ENCODE measurements around the gene SAA1. TPM values are rescaled to one million over a fixed set of nuclear protein-coding genes. Genes with fewer than 3 reads are reported as not detected.

The SAA1 gene
- total RNA-seq, 2 donors from 2014 or later, result 1.6 to 6.8 TPM

DNA sequence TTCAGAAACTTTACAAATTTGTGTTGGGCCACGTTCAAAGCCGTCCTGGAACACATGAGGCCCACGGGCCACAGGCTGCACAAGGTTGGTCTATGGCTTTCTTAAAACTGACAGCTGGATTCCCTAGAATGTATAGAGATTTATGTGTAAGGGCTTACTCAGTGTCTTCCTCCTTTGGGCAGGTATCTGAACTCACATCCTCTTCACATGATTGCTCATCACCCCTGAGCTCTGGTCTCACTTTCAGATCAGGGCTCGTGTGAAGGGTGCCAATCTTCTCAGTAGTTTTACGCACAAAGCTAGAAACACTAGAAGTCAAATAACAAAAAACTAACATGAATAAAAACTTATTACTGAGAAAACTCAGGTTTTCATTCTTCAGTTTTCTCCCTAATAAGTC lies 28.8 kb downstream of the SAA1 start:
- no peak overlapping the region for H3K4me3 ChIP-seq
- peaks cover 77% of the 10 kb centered on the region for H3K36me3 ChIP-seq
- no peaks in the 10 kb centered on the region for H3K27me3 ChIP-seq
- no peaks in the 10 kb centered on the region for H3K9me3 ChIP-seq
- no peak overlapping the region for H3K27ac ChIP-seq
- TF ChIP-seq, protein P1, sequence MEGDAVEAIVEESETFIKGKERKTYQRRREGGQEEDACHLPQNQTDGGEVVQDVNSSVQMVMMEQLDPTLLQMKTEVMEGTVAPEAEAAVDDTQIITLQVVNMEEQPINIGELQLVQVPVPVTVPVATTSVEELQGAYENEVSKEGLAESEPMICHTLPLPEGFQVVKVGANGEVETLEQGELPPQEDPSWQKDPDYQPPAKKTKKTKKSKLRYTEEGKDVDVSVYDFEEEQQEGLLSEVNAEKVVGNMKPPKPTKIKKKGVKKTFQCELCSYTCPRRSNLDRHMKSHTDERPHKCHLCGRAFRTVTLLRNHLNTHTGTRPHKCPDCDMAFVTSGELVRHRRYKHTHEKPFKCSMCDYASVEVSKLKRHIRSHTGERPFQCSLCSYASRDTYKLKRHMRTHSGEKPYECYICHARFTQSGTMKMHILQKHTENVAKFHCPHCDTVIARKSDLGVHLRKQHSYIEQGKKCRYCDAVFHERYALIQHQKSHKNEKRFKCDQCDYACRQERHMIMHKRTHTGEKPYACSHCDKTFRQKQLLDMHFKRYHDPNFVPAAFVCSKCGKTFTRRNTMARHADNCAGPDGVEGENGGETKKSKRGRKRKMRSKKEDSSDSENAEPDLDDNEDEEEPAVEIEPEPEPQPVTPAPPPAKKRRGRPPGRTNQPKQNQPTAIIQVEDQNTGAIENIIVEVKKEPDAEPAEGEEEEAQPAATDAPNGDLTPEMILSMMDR (IDR thresholded peaks at IDR 0.05), result no peak
- DNase-seq (ENCODE audit: low spot score), result no peak
- no peaks in the 10 kb centered on the region for H3K4me1 ChIP-seq

DNA sequence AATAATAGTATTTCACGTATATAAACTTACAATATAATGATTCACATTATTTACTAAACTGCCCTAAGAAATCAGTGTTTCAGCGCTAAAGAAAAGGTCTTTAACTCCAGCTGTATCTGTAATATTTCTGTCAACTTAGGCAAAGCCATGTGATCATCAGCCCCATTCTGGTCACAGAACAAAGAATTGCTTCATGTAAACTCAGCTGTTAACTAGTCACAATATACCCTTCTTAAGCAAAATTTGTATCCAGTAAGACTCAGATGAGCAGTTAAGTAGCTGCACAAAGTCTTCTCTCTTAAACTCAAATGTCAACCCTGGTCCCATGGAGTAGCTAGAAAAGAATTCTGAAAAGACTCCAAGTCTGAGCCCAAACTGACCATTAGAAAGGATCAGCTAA lies 29.3 kb downstream of the SAA1 start:
- H3K9me3 ChIP-seq, result no peaks in the 10 kb centered on the region
- H3K4me3 ChIP-seq, result no peak overlapping the region
- H3K36me3 ChIP-seq, result peaks cover 77% of the 10 kb centered on the region
- no peak for DNase-seq (ENCODE audit: low spot score)
- H3K27ac ChIP-seq, result no peak overlapping the region
- no peaks in the 10 kb centered on the region for H3K4me1 ChIP-seq
- H3K27me3 ChIP-seq, result no peaks in the 10 kb centered on the region
- TF ChIP-seq, protein P1 (IDR thresholded peaks at IDR 0.05), result no peak

DNA sequence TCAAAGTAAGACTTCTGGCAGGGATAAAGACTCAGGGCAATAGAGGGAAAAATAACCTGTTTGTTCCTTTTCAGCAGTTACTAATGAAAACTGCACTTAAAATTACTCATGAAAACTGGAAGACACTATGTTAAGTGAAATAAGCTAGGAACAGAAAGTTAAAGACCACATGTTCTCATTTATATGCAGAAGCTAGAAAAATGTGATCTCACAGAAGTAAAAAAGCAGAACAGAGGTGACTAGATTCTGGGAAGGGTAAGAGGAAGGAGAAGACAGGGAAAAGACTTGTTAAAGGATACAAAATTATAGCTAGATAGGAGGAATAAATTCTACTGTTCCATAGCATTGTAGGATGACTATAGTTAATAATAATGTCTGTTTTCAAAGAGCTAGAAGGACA lies 33.7 kb downstream of the SAA1 start:
- Histone ChIP-seq H3K9me3 (no peaks in the 10 kb centered on the region), H3K27ac (no peak overlapping the region), H3K4me3 (no peak overlapping the region), H3K27me3 (no peaks in the 10 kb centered on the region), H3K4me1 (no peaks in the 10 kb centered on the region), H3K36me3 (peaks cover 59% of the 10 kb centered on the region)
- DNase-seq (ENCODE audit: low spot score), result no peak
- TF ChIP-seq, protein P1 (IDR thresholded peaks at IDR 0.05), result no peak

DNA sequence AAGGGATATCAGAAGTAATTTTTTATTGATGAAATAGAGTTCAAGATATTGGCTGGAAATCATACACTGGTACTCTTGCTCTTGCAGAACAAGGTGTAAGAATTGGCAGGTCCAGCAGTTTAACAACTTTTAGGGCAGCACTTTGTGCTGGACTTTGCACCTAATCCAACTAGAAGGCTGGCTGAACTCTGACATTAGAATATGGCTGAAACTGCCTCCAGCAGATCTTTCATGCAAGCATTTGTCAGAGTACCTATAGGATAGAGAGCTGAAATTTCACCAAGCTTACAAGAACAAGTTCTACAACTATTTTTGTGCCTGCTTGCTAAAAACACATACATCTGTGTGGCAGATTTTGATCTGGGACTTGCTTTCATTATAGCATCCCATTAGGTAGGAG lies 38.7 kb downstream of the SAA1 start:
- Histone ChIP-seq H3K36me3 (peaks cover 55% of the 10 kb centered on the region), H3K4me1 (no peaks in the 10 kb centered on the region), H3K4me3 (no peak overlapping the region), H3K9me3 (no peaks in the 10 kb centered on the region), H3K27ac (no peak overlapping the region), H3K27me3 (no peaks in the 10 kb centered on the region)
- DNase-seq (ENCODE audit: low spot score), result no peak
- TF ChIP-seq, protein P1 (IDR thresholded peaks at IDR 0.05), result no peak

DNA sequence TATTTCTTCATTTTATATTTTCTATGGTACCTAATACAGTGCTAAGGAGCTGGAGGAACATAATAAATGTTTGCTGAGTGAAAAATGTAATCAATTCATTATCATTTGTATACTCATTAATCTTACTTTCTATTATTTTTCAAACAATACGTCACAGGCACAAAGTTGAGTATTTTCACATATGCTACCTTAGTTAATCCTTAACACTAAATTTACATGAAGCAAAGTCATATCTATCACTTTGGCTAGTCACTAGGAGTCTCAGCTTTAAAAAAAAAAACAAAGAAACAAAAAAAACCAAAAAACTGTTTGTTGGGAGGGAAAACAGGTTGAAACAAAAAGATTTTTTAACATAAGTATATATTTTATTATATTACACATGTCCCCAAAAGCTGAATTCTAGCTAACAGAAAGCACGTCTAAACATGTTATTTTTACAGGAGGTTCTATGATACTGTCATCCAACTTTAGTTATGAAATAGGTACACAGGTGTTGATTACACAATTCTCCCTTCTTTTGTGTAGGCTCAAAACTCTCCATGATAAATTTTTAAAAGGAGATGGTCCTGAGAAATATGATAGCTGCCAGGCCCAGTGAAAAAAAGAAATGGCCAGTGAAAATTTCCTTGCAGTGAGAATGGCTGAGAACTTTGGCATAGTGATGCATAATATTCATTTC lies 41.5 kb downstream of the SAA1 start:
- Histone ChIP-seq H3K4me3 (no peak overlapping the region), H3K27me3 (no peaks in the 10 kb centered on the region), H3K9me3 (no peaks in the 10 kb centered on the region), H3K36me3 (peaks cover 66% of the 10 kb centered on the region), H3K27ac (no peak overlapping the region), H3K4me1 (peaks cover 0 to 4% of the 10 kb centered on the region in 2 donors)
- TF ChIP-seq, protein P1 (IDR thresholded peaks at IDR 0.05), result no peak
- no peak for DNase-seq (ENCODE audit: low spot score)

DNA sequence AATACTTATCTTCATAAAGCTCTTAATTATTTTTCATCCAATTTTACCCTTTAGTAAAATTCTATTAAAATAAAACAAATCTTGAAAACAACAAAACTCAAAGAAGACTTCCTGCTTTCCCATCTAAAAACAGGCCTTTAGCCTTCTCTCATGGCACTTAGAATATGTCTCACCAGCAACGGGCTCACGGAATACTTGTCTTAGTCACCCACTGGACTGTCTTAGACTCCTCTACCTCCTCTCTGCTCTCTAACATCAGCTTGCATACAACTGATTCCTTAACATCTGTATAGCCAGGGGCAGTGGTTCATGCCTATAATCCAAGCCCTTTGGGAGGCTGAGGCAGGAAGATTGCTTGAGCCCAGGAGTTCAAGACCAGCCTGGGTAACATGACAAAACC lies 42.2 kb downstream of the SAA1 start:
- H3K36me3 ChIP-seq, result peaks cover 62% of the 10 kb centered on the region
- no peaks in the 10 kb centered on the region for H3K9me3 ChIP-seq
- TF ChIP-seq, protein P1 (IDR thresholded peaks at IDR 0.05), result no peak
- H3K27ac ChIP-seq, result no peak overlapping the region
- no peak for DNase-seq (ENCODE audit: low spot score)
- H3K27me3 ChIP-seq, result no peaks in the 10 kb centered on the region
- H3K4me3 ChIP-seq, result no peak overlapping the region
- H3K4me1 ChIP-seq, result peaks cover 0 to 10% of the 10 kb centered on the region in 2 donors
